Breast epithelium (tissue), 3 donors: Measurements from ENCODE around the gene CALR.

Source experiments
- POLR2A ChIP-seq: fragments of 450-650 bp; IDR thresholded peaks from one replicate; pipeline ENCODE4 v1.6.1; 2016; ENCODE audit warnings: antibody characterized with exemption, mild to moderate bottlenecking, moderate library complexity
- POLR2AphosphoS5 ChIP-seq, 3 donors: sonication (generic); formaldehyde crosslinking; IDR thresholded peaks; one replicate each; pipeline ENCODE4 v1.6.1; 2017; ENCODE audit warnings: antibody characterized with exemption in 3 of 3
- TF ChIP-seq, protein P1 (sequence below), 3 donors: fragments of 450-650 bp; IDR thresholded peaks; one replicate each; pipeline ENCODE4 v1.5.1; 2016 to 2017; ENCODE audit warnings: antibody characterized with exemption in 3 of 3, mild to moderate bottlenecking in 3 of 3, moderate library complexity in 3 of 3

DNA sequence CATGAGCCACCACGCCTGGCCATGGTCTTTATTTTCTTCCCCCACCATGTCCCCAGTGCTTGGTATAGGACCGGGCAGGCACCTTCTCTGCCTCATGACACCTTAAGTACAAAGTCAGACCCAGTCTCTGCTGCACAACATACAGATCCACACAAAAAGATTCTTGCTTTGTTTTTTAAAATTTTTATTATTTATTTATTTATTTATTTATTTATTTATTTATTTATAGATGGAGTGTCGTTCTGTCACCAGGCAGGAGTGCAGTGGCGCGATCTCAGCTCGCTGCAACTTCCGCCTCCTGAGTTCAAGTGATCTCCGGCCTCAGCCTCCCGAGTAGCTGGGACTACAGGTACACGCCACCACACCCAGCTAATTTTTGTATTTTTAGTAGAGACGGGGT lies 54.3 kb downstream of the CALR start:
- TF ChIP-seq, protein P1, sequence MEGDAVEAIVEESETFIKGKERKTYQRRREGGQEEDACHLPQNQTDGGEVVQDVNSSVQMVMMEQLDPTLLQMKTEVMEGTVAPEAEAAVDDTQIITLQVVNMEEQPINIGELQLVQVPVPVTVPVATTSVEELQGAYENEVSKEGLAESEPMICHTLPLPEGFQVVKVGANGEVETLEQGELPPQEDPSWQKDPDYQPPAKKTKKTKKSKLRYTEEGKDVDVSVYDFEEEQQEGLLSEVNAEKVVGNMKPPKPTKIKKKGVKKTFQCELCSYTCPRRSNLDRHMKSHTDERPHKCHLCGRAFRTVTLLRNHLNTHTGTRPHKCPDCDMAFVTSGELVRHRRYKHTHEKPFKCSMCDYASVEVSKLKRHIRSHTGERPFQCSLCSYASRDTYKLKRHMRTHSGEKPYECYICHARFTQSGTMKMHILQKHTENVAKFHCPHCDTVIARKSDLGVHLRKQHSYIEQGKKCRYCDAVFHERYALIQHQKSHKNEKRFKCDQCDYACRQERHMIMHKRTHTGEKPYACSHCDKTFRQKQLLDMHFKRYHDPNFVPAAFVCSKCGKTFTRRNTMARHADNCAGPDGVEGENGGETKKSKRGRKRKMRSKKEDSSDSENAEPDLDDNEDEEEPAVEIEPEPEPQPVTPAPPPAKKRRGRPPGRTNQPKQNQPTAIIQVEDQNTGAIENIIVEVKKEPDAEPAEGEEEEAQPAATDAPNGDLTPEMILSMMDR (IDR thresholded peaks at IDR 0.05): no peak
- TF ChIP-seq POLR2AphosphoS5 (IDR thresholded peaks at IDR 0.05): no peak
- no peak for TF ChIP-seq POLR2A
